ENCODE data around the gene TTYH1.
"Not testable (repeated sequence)": the region's sequence is repeated elsewhere in the genome, so short reads cannot be mapped to it uniquely, and the experiment has no call there.

TTYH1 gene

GRCh38 chr19:54376610-54377285 lies 38.5 kb upstream of the TTYH1 start:
- in situ Hi-C loops (cut with HindIII; ENCODE audit: low sequenced_read_pairs) = no loop called here
- TF ChIP-seq CTCF (IDR thresholded peaks at IDR 0.05; ENCODE audit: low read depth, low read length) = no peak
- H3K4me3 ChIP-seq (ENCODE audit: low read depth, low read length) = no peak overlapping the region
- DNase-seq (ENCODE audit: low read depth, low spot score) = no peak

GRCh38 chr19:54379187-54379678 lies 36.0 kb upstream of the TTYH1 start:
- no peak for TF ChIP-seq CTCF (IDR thresholded peaks at IDR 0.05; ENCODE audit: low read depth, low read length)
- no peak for DNase-seq (ENCODE audit: low read depth, low spot score)
- in situ Hi-C loops (cut with HindIII; ENCODE audit: low sequenced_read_pairs) = no loop called here
- H3K4me3 ChIP-seq (ENCODE audit: low read depth, low read length) = no peak overlapping the region

- no peak overlapping the region for H3K4me3 ChIP-seq (ENCODE audit: low read depth, low read length)
- in situ Hi-C loops (cut with HindIII; ENCODE audit: low sequenced_read_pairs) = no loop called here
- no peak for TF ChIP-seq CTCF (IDR thresholded peaks at IDR 0.05; ENCODE audit: low read depth, low read length)
- DNase-seq (ENCODE audit: low read depth, low spot score) = no peak
Observed at GRCh38 chr19:54380897-54381296, 34.4 kb upstream of the TTYH1 start.

- H3K4me3 ChIP-seq (ENCODE audit: low read depth, low read length); DNase-seq (ENCODE audit: low read depth, low spot score); in situ Hi-C loops (cut with HindIII; ENCODE audit: low sequenced_read_pairs): not testable (repeated sequence)
Observed at GRCh38 chr19:54382041-54382440, 33.2 kb upstream of the TTYH1 start.

GRCh38 chr19:54383330-54383729 lies 31.9 kb upstream of the TTYH1 start:
- H3K4me3 ChIP-seq (ENCODE audit: low read depth, low read length) = no peak overlapping the region
- TF ChIP-seq CTCF (IDR thresholded peaks at IDR 0.05; ENCODE audit: low read depth, low read length) = no peak
- in situ Hi-C loops (cut with HindIII; ENCODE audit: low sequenced_read_pairs) = no loop called here
- DNase-seq (ENCODE audit: low read depth, low spot score) = no peak

- no peak for DNase-seq (ENCODE audit: low read depth, low spot score)
Observed at GRCh38 chr19:54387991-54388801, 27.1 kb upstream of the TTYH1 start.

More at GRCh38 chr19:54387991-54388801, 27.1 kb upstream of the TTYH1 start:
- in situ Hi-C loops (cut with HindIII; ENCODE audit: low sequenced_read_pairs) = no loop called here
- H3K4me3 ChIP-seq (ENCODE audit: low read depth, low read length) = no peak overlapping the region
- TF ChIP-seq CTCF (IDR thresholded peaks at IDR 0.05; ENCODE audit: low read depth, low read length) = no peak

Data from astrocyte of the spinal cord (primary cell).